PC-9 (cell line): ENCODE measurements around the gene SMC6.

Experiments
- CTCF ChIP-seq: fragments of 200-600 bp; sonication (generic); conservative IDR thresholded peaks from 2 replicates; pipeline ENCODE4 v1.6.1; 2017; ENCODE audit warnings: mixed run types, antibody characterized with exemption, mild to moderate bottlenecking, moderate library complexity
- EZH2 ChIP-seq: fragments of 200-600 bp; sonication (generic); IDR thresholded peaks from 2 replicates; pipeline ENCODE4 v1.8.0; 2017; ENCODE audit warnings: antibody characterized with exemption, low read depth

GRCh38 chr2:17800693-17801458 lies 47.3 kb upstream of the SMC6 start:
- TF ChIP-seq CTCF (no peak), EZH2 (no peak)
